IPS-15b (cell line): ENCODE measurements around the gene CYP1A2.
A peak's percentile ranks its signal among the peaks of the same experiment; 100 is the strongest.
"Not testable (repeated sequence)": the region's sequence is repeated elsewhere in the genome, so short reads cannot be mapped to it uniquely, and the experiment has no call there.

Source experiments
- H3K27me3 ChIP-seq: one replicate; pipeline ENCODE4 v1.6.1; 2013; ENCODE audit warnings: low read length; ENCODE audit not compliant: control insufficient read depth, insufficient read depth
- H3K36me3 ChIP-seq: one replicate; pipeline ENCODE4 v1.6.1; 2013; ENCODE audit warnings: low read length; ENCODE audit not compliant: control insufficient read depth, insufficient read depth
- H3K4me1 ChIP-seq: one replicate; pipeline ENCODE4 v1.6.1; 2013; ENCODE audit warnings: mild to moderate bottlenecking, low read length; ENCODE audit not compliant: control insufficient read depth, insufficient read depth
- H3K4me3 ChIP-seq: one replicate; pipeline ENCODE4 v1.5.1; 2013; ENCODE audit warnings: low read depth, low read length
- H3K9ac ChIP-seq: one replicate; pipeline ENCODE4 v1.6.1; 2013; ENCODE audit warnings: low read depth, mild to moderate bottlenecking, low read length
- H3K9me3 ChIP-seq: one replicate; pipeline ENCODE4 v1.6.1; 2013; ENCODE audit warnings: mild to moderate bottlenecking, low read length; ENCODE audit not compliant: control insufficient read depth, insufficient read depth

CYP1A2 gene

DNA sequence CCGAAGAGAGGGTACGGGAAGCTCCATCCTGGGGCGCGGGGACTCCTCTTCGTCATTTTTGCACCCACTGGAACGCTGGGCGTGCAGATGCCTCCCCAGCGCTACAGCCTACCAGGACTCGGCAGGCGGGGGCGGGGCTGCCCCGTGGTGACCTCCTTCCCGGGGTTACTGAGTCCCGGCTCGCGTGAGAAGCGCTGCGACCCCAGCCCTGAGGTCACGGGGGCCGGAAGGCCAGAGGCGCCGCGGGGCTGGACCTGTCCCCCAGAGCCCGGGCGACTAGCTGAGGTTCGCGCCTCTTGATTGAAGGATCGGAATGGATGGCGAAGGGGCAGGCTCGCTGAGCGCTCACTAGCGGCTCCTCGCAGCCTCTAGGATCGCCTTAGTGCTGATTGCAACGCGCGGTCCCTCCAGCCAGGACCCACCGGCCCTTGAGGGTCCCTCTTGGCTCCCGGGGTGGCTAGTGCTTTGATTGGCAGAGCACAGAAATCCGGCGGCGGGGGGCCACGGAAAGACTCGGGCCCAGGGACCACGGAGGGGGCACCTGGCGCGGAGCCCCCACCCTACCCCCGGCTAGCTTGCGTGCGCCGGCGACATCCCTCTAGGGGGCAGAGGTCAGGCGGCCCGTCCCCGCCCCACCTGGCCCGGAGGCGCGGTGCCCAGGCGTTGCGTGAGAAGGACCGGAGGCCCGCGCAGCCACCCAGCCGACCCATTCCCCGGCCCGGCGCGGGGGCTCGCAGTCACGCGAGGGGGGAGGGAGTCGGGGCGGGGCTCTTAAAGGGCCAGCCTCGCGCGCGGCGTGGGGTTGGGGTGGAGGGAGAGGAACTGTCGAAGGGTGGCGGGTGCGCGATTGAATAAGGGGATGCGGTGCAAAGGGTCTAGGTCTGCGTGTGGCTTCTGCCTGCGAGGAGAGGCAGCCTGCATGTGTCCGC, 22.5 kb upstream of the CYP1A2 start:
- peaks cover 8% of the 10 kb centered on the region for H3K4me1 ChIP-seq
- H3K4me3 ChIP-seq = peak overlapping the region; percentile 73
- peaks cover 12% of the 10 kb centered on the region for H3K27me3 ChIP-seq
- no peaks in the 10 kb centered on the region for H3K36me3 ChIP-seq
- H3K9me3 ChIP-seq = no peaks in the 10 kb centered on the region
- peak overlapping the region; percentile 79 for H3K9ac ChIP-seq

GRCh38 chr15:74726774-74727164, 21.9 kb upstream of the CYP1A2 start:
- H3K4me3 ChIP-seq = peak overlapping the region; percentile 73
- no peak overlapping the region for H3K9ac ChIP-seq
- H3K36me3 ChIP-seq = no peaks in the 10 kb centered on the region
- H3K4me1 ChIP-seq = peaks cover 8% of the 10 kb centered on the region
- peaks cover 12% of the 10 kb centered on the region for H3K27me3 ChIP-seq
- H3K9me3 ChIP-seq = no peaks in the 10 kb centered on the region

- no peak overlapping the region for H3K9ac ChIP-seq
- no peaks in the 10 kb centered on the region for H3K9me3 ChIP-seq
- peaks cover 12% of the 10 kb centered on the region for H3K27me3 ChIP-seq
- peaks cover 8% of the 10 kb centered on the region for H3K4me1 ChIP-seq
- H3K4me3 ChIP-seq = no peak overlapping the region
- H3K36me3 ChIP-seq = no peaks in the 10 kb centered on the region
Observed at GRCh38 chr15:74727727-74728126, 20.9 kb upstream of the CYP1A2 start.

GRCh38 chr15:74728699-74729098, 19.9 kb upstream of the CYP1A2 start:
- H3K4me3 ChIP-seq, H3K9ac ChIP-seq, H3K4me1 ChIP-seq, H3K36me3 ChIP-seq, H3K9me3 ChIP-seq: not testable (repeated sequence)
- H3K27me3 ChIP-seq = peaks cover 12% of the 10 kb centered on the region

DNA sequence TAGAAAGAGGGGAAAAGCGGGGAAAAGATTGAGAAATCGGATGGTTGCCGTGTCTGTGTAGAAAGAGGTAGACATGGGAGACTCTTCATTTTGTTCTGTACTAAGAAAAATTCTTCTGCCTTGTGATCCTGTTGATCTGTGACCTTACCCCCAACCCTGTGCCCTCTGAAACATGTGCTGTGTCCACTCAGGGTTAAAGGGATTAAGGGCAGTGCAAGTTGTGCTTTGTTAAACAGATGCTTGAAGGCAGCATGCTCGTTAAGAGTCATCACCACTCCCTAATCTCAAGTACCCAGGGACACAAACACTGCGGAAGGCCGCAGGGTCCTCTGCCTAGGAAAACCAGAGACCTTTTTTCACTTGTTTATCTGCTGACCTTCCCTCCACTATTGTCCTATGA, 19.3 kb upstream of the CYP1A2 start:
- not testable (repeated sequence) for H3K4me1 ChIP-seq, H3K4me3 ChIP-seq, H3K9me3 ChIP-seq, H3K36me3 ChIP-seq, H3K9ac ChIP-seq
- peaks cover 12% of the 10 kb centered on the region for H3K27me3 ChIP-seq

GRCh38 chr15:74730619-74731316, 17.9 kb upstream of the CYP1A2 start:
- Histone ChIP-seq H3K36me3 (no peaks in the 10 kb centered on the region), H3K4me1 (no peaks in the 10 kb centered on the region), H3K9me3 (no peaks in the 10 kb centered on the region), H3K9ac (no peak overlapping the region), H3K27me3 (peaks cover 12% of the 10 kb centered on the region), H3K4me3 (no peak overlapping the region)

DNA sequence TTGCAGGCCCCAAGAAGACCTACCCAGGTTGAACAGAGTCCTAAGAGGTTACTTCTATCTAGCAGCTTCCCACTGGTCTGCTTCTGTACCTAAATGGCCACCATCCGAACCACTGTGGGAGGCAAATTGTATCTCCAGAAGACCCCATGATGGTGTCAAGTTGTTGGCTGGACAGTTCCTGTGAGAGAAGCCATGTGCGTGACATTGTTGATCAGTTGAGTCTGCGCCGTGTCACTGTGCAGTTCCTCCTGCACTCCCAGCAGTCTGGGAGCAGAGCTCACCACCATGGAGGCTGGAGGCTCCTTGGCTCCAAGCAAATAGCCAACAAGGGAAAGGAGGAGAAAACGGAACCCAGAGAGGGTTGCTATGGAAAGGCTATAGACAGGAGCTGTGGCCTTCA, 15.8 kb upstream of the CYP1A2 start:
- no peaks in the 10 kb centered on the region for H3K36me3 ChIP-seq
- no peak overlapping the region for H3K9ac ChIP-seq
- no peaks in the 10 kb centered on the region for H3K4me1 ChIP-seq
- peaks cover 2% of the 10 kb centered on the region for H3K27me3 ChIP-seq
- H3K4me3 ChIP-seq = no peak overlapping the region
- no peaks in the 10 kb centered on the region for H3K9me3 ChIP-seq

GRCh38 chr15:74733269-74733668, 15.4 kb upstream of the CYP1A2 start:
- Histone ChIP-seq H3K4me3 (no peak overlapping the region), H3K27me3 (no peaks in the 10 kb centered on the region), H3K4me1 (no peaks in the 10 kb centered on the region), H3K9me3 (no peaks in the 10 kb centered on the region), H3K9ac (no peak overlapping the region), H3K36me3 (no peaks in the 10 kb centered on the region)

DNA sequence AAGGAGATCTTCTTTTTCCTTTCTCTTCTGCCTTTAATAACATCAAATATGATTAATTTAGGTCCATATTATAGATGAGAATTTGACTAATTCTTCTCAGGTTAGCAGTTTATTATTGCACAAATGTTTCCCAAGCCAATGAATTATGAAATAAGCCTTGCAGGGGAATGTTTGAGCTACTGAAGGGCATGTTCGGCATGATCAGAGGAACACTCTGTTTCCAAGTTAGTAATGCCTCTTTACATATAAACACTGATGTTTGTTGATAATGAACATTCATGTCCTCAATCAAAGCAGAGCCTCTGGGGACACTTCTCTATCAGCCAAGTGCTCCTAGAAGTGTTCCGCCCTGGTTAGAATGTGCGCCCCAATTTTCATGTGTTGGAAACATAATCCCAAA, 13.3 kb upstream of the CYP1A2 start:
- Histone ChIP-seq H3K9ac (no peak overlapping the region), H3K4me1 (no peaks in the 10 kb centered on the region), H3K27me3 (no peaks in the 10 kb centered on the region), H3K36me3 (no peaks in the 10 kb centered on the region), H3K9me3 (no peaks in the 10 kb centered on the region), H3K4me3 (no peak overlapping the region)

- not testable (repeated sequence) for H3K4me1 ChIP-seq, H3K9ac ChIP-seq, H3K9me3 ChIP-seq, H3K27me3 ChIP-seq, H3K4me3 ChIP-seq, H3K36me3 ChIP-seq
Observed at GRCh38 chr15:74738239-74738638, 10.4 kb upstream of the CYP1A2 start.

DNA sequence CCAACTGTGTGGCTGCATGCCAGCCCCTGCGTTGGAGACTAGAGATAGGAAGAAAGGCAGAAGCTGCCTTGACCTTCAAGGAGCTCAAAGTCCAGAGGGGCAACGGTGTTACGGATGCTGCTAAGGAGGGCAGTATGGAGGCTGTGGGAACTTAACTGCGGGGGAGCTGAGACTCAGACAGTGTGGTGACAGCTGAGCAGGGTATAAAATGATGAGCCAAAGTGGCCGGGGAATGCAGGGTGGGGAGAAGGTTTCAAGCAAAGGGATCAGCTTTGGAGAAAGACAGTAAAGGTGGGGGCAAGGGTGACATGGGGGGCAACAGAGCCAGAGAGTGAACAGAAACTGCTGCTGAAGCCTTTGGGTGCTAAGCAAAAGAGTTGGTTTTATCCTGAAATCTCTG, 6.2 kb upstream of the CYP1A2 start:
- Histone ChIP-seq H3K9ac (no peak overlapping the region), H3K4me1 (no peaks in the 10 kb centered on the region), H3K36me3 (no peaks in the 10 kb centered on the region), H3K27me3 (no peaks in the 10 kb centered on the region), H3K4me3 (no peak overlapping the region), H3K9me3 (no peaks in the 10 kb centered on the region)

DNA sequence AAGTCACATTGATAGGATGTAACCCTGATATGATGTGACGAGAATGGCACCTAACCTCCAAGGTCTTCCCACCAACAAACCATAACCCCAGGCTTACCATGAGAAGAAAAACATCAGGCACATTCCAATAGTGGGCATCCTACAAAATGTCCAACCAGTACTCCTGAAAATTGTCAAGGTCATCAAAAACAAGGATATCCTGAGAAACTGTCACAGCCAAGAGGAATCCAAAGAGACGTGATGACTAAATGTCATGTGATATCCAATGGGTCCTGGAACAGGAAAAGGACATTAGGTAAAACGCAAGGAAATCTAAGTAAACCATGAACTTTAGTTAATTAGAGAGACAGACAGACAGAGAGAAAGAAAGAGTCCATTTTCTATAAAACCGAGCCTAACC, 2.3 kb upstream of the CYP1A2 start:
- Histone ChIP-seq H3K27me3 (no peaks in the 10 kb centered on the region), H3K4me3 (no peak overlapping the region), H3K9me3 (no peaks in the 10 kb centered on the region), H3K4me1 (no peaks in the 10 kb centered on the region), H3K36me3 (no peaks in the 10 kb centered on the region), H3K9ac (no peak overlapping the region)
